Tibial nerve (tissue), 4 donors: ENCODE measurements around the gene RAD51C. TPM values are rescaled to one million over a fixed set of nuclear protein-coding genes. Genes with fewer than 3 reads are reported as not detected.
"Not testable (repeated sequence)": the region's sequence is repeated elsewhere in the genome, so short reads cannot be mapped to it uniquely, and the experiment has no call there.

ENCODE experiments used
- DNase-seq, 2 donors: peaks; one replicate each; pipeline ENCODE4 v3.0.0-alpha.2; 2019; ENCODE audit warnings: low spot score in 2 of 2
- H3K27ac ChIP-seq, 4 donors: fragments of 200-600 bp; sonication (generic) in 3 of 4; one replicate each; pipeline ENCODE4 v1.5.1; 2017 to 2019; ENCODE audit warnings: mild to moderate bottlenecking in 1 of 4
- H3K27me3 ChIP-seq, 2 donors: fragments of 200-600 bp; sonication (generic) in 1 of 2; one replicate each; pipeline versions ENCODE4 v1.5.1 to v1.6.0; 2017 to 2019
- H3K36me3 ChIP-seq, 3 donors: fragments of 200-600 bp; sonication (generic); one replicate each; pipeline ENCODE4 v1.5.1; 2018 to 2019
- H3K4me1 ChIP-seq, 4 donors: fragments of 200-600 bp; sonication (generic) in 3 of 4; one replicate each; pipeline ENCODE4 v1.5.1; 2017 to 2019
- H3K4me3 ChIP-seq, 4 donors: fragments of 200-600 bp; sonication (generic) in 3 of 4; one replicate each; pipeline ENCODE4 v1.5.1; 2017 to 2019; ENCODE audit warnings: mild to moderate bottlenecking in 1 of 4, moderate library complexity in 1 of 4
- H3K9me3 ChIP-seq, 4 donors: fragments of 200-600 bp; sonication (generic) in 3 of 4; one replicate each; pipeline ENCODE4 v1.5.1; 2017 to 2019
- CTCF ChIP-seq, 5 experiments: fragments of 200-600 bp in 3 of 5; fragments of 450-650 bp in 2 of 5; sonication (generic) in 3 of 5; IDR thresholded peaks; one replicate each; pipeline ENCODE4 v1.5.1; 2016 to 2019; ENCODE audit warnings: antibody characterized with exemption in 5 of 5, mild to moderate bottlenecking in 3 of 5, moderate library complexity in 2 of 5
- EP300 ChIP-seq, 2 donors: sonication (generic); formaldehyde crosslinking; IDR thresholded peaks; one replicate each; pipeline ENCODE4 v1.6.1; 2017; ENCODE audit warnings: antibody characterized with exemption in 2 of 2, mild to moderate bottlenecking in 1 of 2
- POLR2A ChIP-seq, 2 donors: fragments of 450-650 bp; IDR thresholded peaks; one replicate each; pipeline ENCODE4 v1.6.1; 2017; ENCODE audit warnings: antibody characterized with exemption in 2 of 2, mild to moderate bottlenecking in 2 of 2, moderate library complexity in 2 of 2
- WGBS, 2 donors: methylation state at CpG; one replicate each; pipeline ENCODE4 v1.1.5; 2018; 5-methylcytosine and 5-hydroxymethylcytosine counted together
- total RNA-seq, 4 donors: library from RNA; depleted of rRNA; stranded (reverse); fragments of >200 nt; gene quantifications; one replicate each; pipeline ENCODE4 v1.1.0, GENCODE V29; 2016

The RAD51C gene
- total RNA-seq, 4 donors from 2014 or later, result 10.3 to 18.8 (median 13.5) TPM

GRCh38 chr17:58679263-58680037 lies 13.0 kb upstream of the RAD51C start:
- H3K27ac ChIP-seq, result peak overlapping the region in 1 of 4 donors; percentile 57
- no peak for DNase-seq
- H3K9me3 ChIP-seq, result no peaks in the 10 kb centered on the region
- H3K4me1 ChIP-seq, result no peaks in the 10 kb centered on the region
- 42 to 44% methylated on average over 12 of the region's 12 CpGs for WGBS, 2 donors
- H3K27me3 ChIP-seq, result no peaks in the 10 kb centered on the region
- no peaks in the 10 kb centered on the region for H3K36me3 ChIP-seq
- no peak overlapping the region for H3K4me3 ChIP-seq
- TF ChIP-seq POLR2A (IDR thresholded peaks at IDR 0.05), result peak in 1 of 2 donors; percentile 52
- no peak for TF ChIP-seq EP300 (IDR thresholded peaks at IDR 0.05)

- H3K9me3 ChIP-seq, result no peaks in the 10 kb centered on the region
- 48 to 53% methylated on average over 6 of the region's 6 CpGs for WGBS, 2 donors
- no peaks in the 10 kb centered on the region for H3K27me3 ChIP-seq
- TF ChIP-seq CTCF (IDR thresholded peaks at IDR 0.05), result no peak
- no peaks in the 10 kb centered on the region for H3K36me3 ChIP-seq
- no peak overlapping the region for H3K4me3 ChIP-seq
- H3K27ac ChIP-seq, result peak overlapping the region in 1 of 4 donors; percentile 57
- H3K4me1 ChIP-seq, result no peaks in the 10 kb centered on the region
- no peak for DNase-seq
Measured at GRCh38 chr17:58680038-58680369, 12.4 kb upstream of the RAD51C start.

- H3K4me1 ChIP-seq, result no peaks in the 10 kb centered on the region
- H3K27me3 ChIP-seq, result no peaks in the 10 kb centered on the region
- no peak overlapping the region for H3K27ac ChIP-seq
- H3K36me3 ChIP-seq, result no peaks in the 10 kb centered on the region
- WGBS, 2 donors, result 87 to 89% methylated on average over 10 of the region's 10 CpGs
- H3K9me3 ChIP-seq, result no peaks in the 10 kb centered on the region
- no peak for DNase-seq
- TF ChIP-seq CTCF (IDR thresholded peaks at IDR 0.05) (no peak), POLR2A (IDR thresholded peaks at IDR 0.05) (no peak), EP300 (IDR thresholded peaks at IDR 0.05) (no peak)
- H3K4me3 ChIP-seq, result no peak overlapping the region
Measured at GRCh38 chr17:58684003-58684402, 8.4 kb upstream of the RAD51C start.

- DNase-seq, H3K4me1 ChIP-seq, H3K36me3 ChIP-seq, H3K27me3 ChIP-seq, H3K4me3 ChIP-seq, H3K9me3 ChIP-seq, H3K27ac ChIP-seq: not testable (repeated sequence)
- 89 to 90% methylated on average over 6 of the region's 6 CpGs for WGBS, 2 donors
Measured at GRCh38 chr17:58684462-58684861, 7.9 kb upstream of the RAD51C start.

GRCh38 chr17:58686980-58687379 lies 5.4 kb upstream of the RAD51C start:
- WGBS, 2 donors, result 66 to 67% methylated on average over 4 of the region's 4 CpGs
- TF ChIP-seq CTCF (IDR thresholded peaks at IDR 0.05) (no peak), EP300 (IDR thresholded peaks at IDR 0.05) (no peak), POLR2A (IDR thresholded peaks at IDR 0.05) (no peak)
- no peak for DNase-seq
- Histone ChIP-seq H3K27me3 (no peaks in the 10 kb centered on the region), H3K4me1 (no peaks in the 10 kb centered on the region), H3K9me3 (no peaks in the 10 kb centered on the region), H3K4me3 (no peak overlapping the region), H3K36me3 (no peaks in the 10 kb centered on the region), H3K27ac (no peak overlapping the region)

- H3K27ac ChIP-seq, result no peak overlapping the region
- H3K4me1 ChIP-seq, result peaks cover 0 to 8% (median 6%) of the 10 kb centered on the region in 4 donors
- H3K9me3 ChIP-seq, result no peaks in the 10 kb centered on the region
- TF ChIP-seq CTCF (IDR thresholded peaks at IDR 0.05), result no peak
- no peak for TF ChIP-seq EP300 (IDR thresholded peaks at IDR 0.05)
- H3K36me3 ChIP-seq, result no peaks in the 10 kb centered on the region
- no peak overlapping the region for H3K4me3 ChIP-seq
- H3K27me3 ChIP-seq, result no peaks in the 10 kb centered on the region
- WGBS, 2 donors, result 88 to 90% methylated on average over 2 of the region's 2 CpGs
- DNase-seq, result no peak
Measured at GRCh38 chr17:58688521-58688920, 3.9 kb upstream of the RAD51C start.

- not testable (repeated sequence) for DNase-seq, H3K27ac ChIP-seq
- 94% methylated on average over 7 of the region's 7 CpGs for WGBS, 2 donors
Measured at GRCh38 chr17:58690033-58690432, 2.4 kb upstream of the RAD51C start.

More at GRCh38 chr17:58690033-58690432, 2.4 kb upstream of the RAD51C start:
- not testable (repeated sequence) for H3K9me3 ChIP-seq, H3K36me3 ChIP-seq, H3K4me3 ChIP-seq, H3K27me3 ChIP-seq
- H3K4me1 ChIP-seq, result peaks cover 0 to 14% (median 7%) of the 10 kb centered on the region in 4 donors
